Measurements from ENCODE around the gene RPUSD3. TPM values are rescaled to one million over a fixed set of nuclear protein-coding genes. Genes with fewer than 3 reads are reported as not detected.

RPUSD3 gene
- total RNA-seq, 4 donors from 2014 or later: 34.1 to 78.0 (median 43.9) TPM

DNA sequence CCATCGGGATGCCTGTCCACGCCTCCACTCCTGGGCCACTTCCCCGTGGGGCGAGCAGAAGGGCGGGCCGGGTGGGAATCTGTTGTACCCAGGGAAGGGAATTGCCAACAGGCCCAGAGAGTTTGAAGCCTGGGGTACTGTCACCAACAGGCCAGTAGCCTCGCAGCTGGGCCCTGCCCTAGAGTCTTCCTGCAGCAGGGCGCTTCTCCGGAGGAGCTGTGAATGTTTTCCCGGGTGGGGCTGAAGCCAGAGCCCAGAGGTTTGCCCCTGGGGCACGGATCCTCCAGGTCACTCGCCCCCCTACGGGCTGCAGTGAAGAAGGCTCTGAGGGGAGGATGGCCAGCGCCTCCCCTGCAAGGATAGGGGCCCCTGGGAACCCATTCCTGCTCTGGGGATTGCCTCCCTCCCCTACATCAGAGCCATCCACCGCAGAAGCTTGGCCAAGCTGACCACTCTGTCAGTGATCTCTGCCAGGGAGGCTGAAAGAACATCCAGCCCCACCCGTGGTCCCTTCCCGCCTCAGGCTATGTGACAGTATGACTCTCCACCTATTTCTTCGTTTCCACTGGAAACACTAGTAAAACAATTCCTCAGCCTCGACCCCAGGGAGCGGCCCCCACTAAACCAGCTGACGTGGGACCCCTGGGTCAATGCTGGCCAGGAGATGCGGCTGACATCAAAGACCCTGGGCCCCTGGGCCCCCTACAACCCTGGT, 19.4 kb upstream of the RPUSD3 start:
- no peak for DNase-seq
- Histone ChIP-seq H3K4me3 (peak overlapping the region; percentile 16 to 48 (median 28)), H3K27me3 (no peaks in the 10 kb centered on the region), H3K9me3 (no peaks in the 10 kb centered on the region), H3K27ac (peak overlapping the region; percentile 52 to 87 (median 82)), H3K36me3 (no peaks in the 10 kb centered on the region), H3K4me1 (peaks cover 7 to 29% (median 10%) of the 10 kb centered on the region in 4 donors)
- TF ChIP-seq POLR2AphosphoS5 (IDR thresholded peaks at IDR 0.05) (no peak), EP300 (IDR thresholded peaks at IDR 0.05; ENCODE audit: low read depth) (no peak), POLR2A (IDR thresholded peaks at IDR 0.05) (no peak)
- TF ChIP-seq, protein P1, sequence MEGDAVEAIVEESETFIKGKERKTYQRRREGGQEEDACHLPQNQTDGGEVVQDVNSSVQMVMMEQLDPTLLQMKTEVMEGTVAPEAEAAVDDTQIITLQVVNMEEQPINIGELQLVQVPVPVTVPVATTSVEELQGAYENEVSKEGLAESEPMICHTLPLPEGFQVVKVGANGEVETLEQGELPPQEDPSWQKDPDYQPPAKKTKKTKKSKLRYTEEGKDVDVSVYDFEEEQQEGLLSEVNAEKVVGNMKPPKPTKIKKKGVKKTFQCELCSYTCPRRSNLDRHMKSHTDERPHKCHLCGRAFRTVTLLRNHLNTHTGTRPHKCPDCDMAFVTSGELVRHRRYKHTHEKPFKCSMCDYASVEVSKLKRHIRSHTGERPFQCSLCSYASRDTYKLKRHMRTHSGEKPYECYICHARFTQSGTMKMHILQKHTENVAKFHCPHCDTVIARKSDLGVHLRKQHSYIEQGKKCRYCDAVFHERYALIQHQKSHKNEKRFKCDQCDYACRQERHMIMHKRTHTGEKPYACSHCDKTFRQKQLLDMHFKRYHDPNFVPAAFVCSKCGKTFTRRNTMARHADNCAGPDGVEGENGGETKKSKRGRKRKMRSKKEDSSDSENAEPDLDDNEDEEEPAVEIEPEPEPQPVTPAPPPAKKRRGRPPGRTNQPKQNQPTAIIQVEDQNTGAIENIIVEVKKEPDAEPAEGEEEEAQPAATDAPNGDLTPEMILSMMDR (IDR thresholded peaks at IDR 0.05): no peak
- intact Hi-C loops (cut with DNase I; ENCODE audit: low total_unique reads): no loop called here
- WGBS, 2 donors (ENCODE audit: low coverage in 1 of 2): 84% methylated on average over 16 of the region's 22 CpGs; no CpG with 5 or more reads in 1 of the 2 donors
- in situ Hi-C loops (cut with MboI; ENCODE audit: low pct_ligation_motif_present in 1 of 4, low pct_unique_long_range_greater_than_20kb in 1 of 4, low sequenced_read_pairs in 3 of 4): no loop called here

DNA sequence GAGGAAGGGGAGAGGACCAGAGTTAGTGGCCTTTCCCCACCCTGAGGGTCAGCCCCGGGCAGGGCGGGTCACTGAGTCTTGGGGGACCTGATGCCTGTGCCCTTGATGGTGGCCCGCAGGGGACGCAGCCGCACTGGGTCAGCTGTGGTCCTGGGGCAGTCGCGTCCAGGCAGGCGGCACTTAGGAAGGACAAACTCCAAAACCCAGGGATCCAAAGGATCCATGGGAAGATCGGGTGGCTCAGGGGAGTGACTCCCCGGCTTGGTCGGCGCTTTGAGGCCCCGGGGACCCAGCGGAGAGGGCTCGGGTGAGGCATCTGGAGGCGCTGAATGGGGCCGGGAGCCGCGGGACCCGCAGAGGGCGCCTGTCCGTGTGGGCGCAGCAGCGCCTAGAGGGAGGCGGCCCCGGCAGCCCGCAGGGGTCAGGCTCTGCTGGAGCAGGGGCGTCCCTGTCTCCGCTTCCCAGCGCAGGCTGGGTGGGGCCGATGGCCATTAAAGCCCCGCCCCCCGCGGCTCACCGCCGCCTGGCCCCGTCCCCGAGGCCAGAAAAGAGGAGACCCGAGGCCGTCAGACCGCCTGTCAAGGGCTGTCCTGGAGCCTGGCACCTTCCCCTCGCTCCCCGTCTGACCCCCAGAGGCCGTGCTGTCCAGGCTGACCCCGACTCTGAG, 18.7 kb upstream of the RPUSD3 start:
- in situ Hi-C loops (cut with MboI; ENCODE audit: low pct_ligation_motif_present in 1 of 4, low pct_unique_long_range_greater_than_20kb in 1 of 4, low sequenced_read_pairs in 3 of 4) (no loop called here), intact Hi-C loops (cut with DNase I; ENCODE audit: low total_unique reads) (loop anchor here (1.0 kb wide), 1 partner anchor 85 kb away; no protein-coding TSS in a partner anchor)
- H3K27ac ChIP-seq: peak overlapping the region; percentile 52 to 87 (median 82)
- H3K36me3 ChIP-seq: no peaks in the 10 kb centered on the region
- peak overlapping the region; percentile 16 to 48 (median 28) for H3K4me3 ChIP-seq
- WGBS, 2 donors (ENCODE audit: low coverage in 1 of 2): 31% methylated on average over 18 of the region's 45 CpGs; no CpG with 5 or more reads in 1 of the 2 donors
- TF ChIP-seq, protein P1 (IDR thresholded peaks at IDR 0.05): peak; percentile 38 to 65 (median 51)
- TF ChIP-seq POLR2A (IDR thresholded peaks at IDR 0.05): no peak
- peaks cover 7 to 29% (median 10%) of the 10 kb centered on the region in 4 donors for H3K4me1 ChIP-seq
- H3K27me3 ChIP-seq: no peaks in the 10 kb centered on the region
- H3K9me3 ChIP-seq: no peaks in the 10 kb centered on the region
- DNase-seq: peak; percentile 71

DNA sequence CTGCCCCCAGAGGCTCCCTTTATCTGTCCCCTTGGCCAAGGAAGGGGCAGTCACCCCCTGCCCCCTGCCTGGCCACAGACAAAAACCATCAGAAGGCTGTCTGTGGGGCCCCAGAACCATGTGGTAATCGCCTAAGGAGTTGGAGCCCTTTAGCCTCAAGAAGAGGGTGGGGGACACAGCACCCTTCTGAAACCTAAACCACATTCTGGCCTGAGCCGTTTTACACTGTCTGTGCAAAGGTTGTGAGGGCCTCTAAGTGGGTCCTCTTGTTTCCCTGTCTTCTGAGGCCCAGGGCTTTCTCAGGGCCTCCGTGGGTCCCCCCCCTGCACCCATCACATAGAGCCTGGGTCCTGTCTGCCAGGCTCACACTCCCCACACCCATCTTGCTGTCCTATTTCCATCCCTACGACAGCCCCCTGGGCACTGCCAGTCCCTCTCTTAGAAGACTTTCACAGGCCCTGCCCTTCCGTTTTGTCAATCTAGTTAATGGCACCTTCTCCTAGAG, 17.9 kb upstream of the RPUSD3 start:
- Histone ChIP-seq H3K36me3 (no peaks in the 10 kb centered on the region), H3K27me3 (no peaks in the 10 kb centered on the region), H3K4me3 (no peak overlapping the region), H3K9me3 (no peaks in the 10 kb centered on the region), H3K27ac (peak overlapping the region in 3 of 4 donors; percentile 16 to 87 (median 86)), H3K4me1 (peaks cover 7 to 29% (median 10%) of the 10 kb centered on the region in 4 donors)
- no peak for DNase-seq
- in situ Hi-C loops (cut with MboI; ENCODE audit: low pct_ligation_motif_present in 1 of 4, low pct_unique_long_range_greater_than_20kb in 1 of 4, low sequenced_read_pairs in 3 of 4) (no loop called here), intact Hi-C loops (cut with DNase I; ENCODE audit: low total_unique reads) (loop anchor here (1.0 kb wide), 1 partner anchor 86 kb away; no protein-coding TSS in a partner anchor)
- no peak for TF ChIP-seq POLR2A (IDR thresholded peaks at IDR 0.05)
- no peak for TF ChIP-seq EP300 (IDR thresholded peaks at IDR 0.05; ENCODE audit: low read depth)
- TF ChIP-seq POLR2AphosphoS5 (IDR thresholded peaks at IDR 0.05): no peak
- TF ChIP-seq, protein P1 (IDR thresholded peaks at IDR 0.05): no peak
- 83 to 100% methylated on average over 2 to 5 of the region's 5 CpGs for WGBS, 2 donors (ENCODE audit: low coverage in 1 of 2)

DNA sequence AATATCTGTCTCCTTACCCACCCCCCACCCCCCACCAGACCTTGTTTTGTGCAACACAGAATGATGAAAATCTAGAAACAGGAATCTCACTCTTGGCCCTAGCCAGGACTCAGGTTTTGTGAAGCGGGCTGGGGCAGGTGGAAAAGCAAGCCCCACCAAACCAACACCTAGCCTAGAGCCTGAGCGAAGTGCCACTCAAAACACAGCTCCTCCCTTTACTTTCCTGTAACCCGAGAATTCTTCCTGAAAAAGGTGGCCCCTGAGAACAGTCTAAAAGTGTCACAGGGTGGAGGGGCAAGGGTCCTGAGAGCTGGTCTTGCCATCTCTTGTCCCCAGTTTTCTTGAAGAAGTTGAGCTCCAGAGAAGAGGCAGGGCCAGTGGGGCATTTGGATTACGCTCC, 17.4 kb upstream of the RPUSD3 start:
- in situ Hi-C loops (cut with MboI; ENCODE audit: low pct_ligation_motif_present in 1 of 4, low pct_unique_long_range_greater_than_20kb in 1 of 4, low sequenced_read_pairs in 3 of 4): no loop called here
- H3K9me3 ChIP-seq: no peaks in the 10 kb centered on the region
- H3K4me1 ChIP-seq: peaks cover 7 to 29% (median 10%) of the 10 kb centered on the region in 4 donors
- H3K36me3 ChIP-seq: no peaks in the 10 kb centered on the region
- 80 to 97% methylated on average over 1 to 4 of the region's 4 CpGs for WGBS, 2 donors (ENCODE audit: low coverage in 1 of 2)
- no peaks in the 10 kb centered on the region for H3K27me3 ChIP-seq
- H3K4me3 ChIP-seq: no peak overlapping the region
- no peak overlapping the region for H3K27ac ChIP-seq
- DNase-seq: no peak
- TF ChIP-seq EP300 (IDR thresholded peaks at IDR 0.05; ENCODE audit: low read depth): no peak
- no peak for TF ChIP-seq POLR2A (IDR thresholded peaks at IDR 0.05)
- TF ChIP-seq, protein P1 (IDR thresholded peaks at IDR 0.05): no peak
- TF ChIP-seq POLR2AphosphoS5 (IDR thresholded peaks at IDR 0.05): no peak
- intact Hi-C loops (cut with DNase I; ENCODE audit: low total_unique reads): no loop called here

Data from transverse colon (tissue), 4 donors.